HepG2 (cell line): Measurements from ENCODE around the gene MN1.

ENCODE experiments used
- GFI1 ChIP-seq: sonication (generic); formaldehyde crosslinking; IDR thresholded peaks from 2 replicates; pipeline ENCODE4 v1.5.0; 2020; ENCODE audit warnings: missing genetic modification reagents, mild to moderate bottlenecking, borderline replicate concordance
- MTA3 ChIP-seq: sonication (generic); formaldehyde crosslinking; IDR thresholded peaks from 2 replicates; pipeline ENCODE4 v1.4.0; 2020; ENCODE audit warnings: missing genetic modification reagents
- NFYB ChIP-seq: sonication (generic); formaldehyde crosslinking; IDR thresholded peaks from 2 replicates; pipeline ENCODE4 v1.4.0; 2020; ENCODE audit warnings: missing genetic modification reagents
- SMARCC2 ChIP-seq: fragments of 450-650 bp; IDR thresholded peaks from 2 replicates; pipeline ENCODE4 v1.6.1; 2017; ENCODE audit warnings: antibody characterized with exemption, mild to moderate bottlenecking
- TFAP4 ChIP-seq: sonication (generic); IDR thresholded peaks from 2 replicates; pipeline ENCODE4 v1.6.1; 2016; ENCODE audit warnings: low read depth, borderline replicate concordance
- ZBTB40 ChIP-seq, 2 experiments: fragments of 450-650 bp in 1 of 2; sonication (generic) in 1 of 2; formaldehyde crosslinking in 1 of 2; IDR thresholded peaks; 2 replicates each; pipeline versions ENCODE4 v1.6.1 to v1.8.0; 2016 to 2022; ENCODE audit warnings: antibody characterized with exemption in 1 of 2, mild to moderate bottlenecking in 1 of 2, missing genetic modification reagents in 1 of 2
- ZNF549 ChIP-seq: sonication (generic); formaldehyde crosslinking; IDR thresholded peaks from 2 replicates; pipeline ENCODE4 v1.5.0; 2020; ENCODE audit warnings: missing genetic modification reagents

- TF ChIP-seq TFAP4 (no peak), NFYB (CRISPR knock-in tag) (no peak), ZBTB40 (IDR thresholded peaks at IDR 0.05) (no peak), ZBTB40 (CRISPR knock-in tag; IDR thresholded peaks at IDR 0.05) (no peak), ZNF549 (CRISPR knock-in tag) (no peak), GFI1 (CRISPR knock-in tag) (no peak), MTA3 (CRISPR knock-in tag) (no peak), SMARCC2 (no peak)
Measured at GRCh38 chr22:27795053-27795452, 6.5 kb downstream of the MN1 start.
